NOMO-1 treated with dmso at 0.1 percent for 144 hours (cell line): ENCODE results near the gene DPP10.
"Not testable (repeated sequence)": the region's sequence is repeated elsewhere in the genome, so short reads cannot be mapped to it uniquely, and the experiment has no call there.

Source experiments
- DNase-seq: peaks from one replicate; lab custom pipeline; 2025; ENCODE audit not compliant: unreplicated experiment; lab: John Stamatoyannopoulos, UW

The DPP10 gene

DNA sequence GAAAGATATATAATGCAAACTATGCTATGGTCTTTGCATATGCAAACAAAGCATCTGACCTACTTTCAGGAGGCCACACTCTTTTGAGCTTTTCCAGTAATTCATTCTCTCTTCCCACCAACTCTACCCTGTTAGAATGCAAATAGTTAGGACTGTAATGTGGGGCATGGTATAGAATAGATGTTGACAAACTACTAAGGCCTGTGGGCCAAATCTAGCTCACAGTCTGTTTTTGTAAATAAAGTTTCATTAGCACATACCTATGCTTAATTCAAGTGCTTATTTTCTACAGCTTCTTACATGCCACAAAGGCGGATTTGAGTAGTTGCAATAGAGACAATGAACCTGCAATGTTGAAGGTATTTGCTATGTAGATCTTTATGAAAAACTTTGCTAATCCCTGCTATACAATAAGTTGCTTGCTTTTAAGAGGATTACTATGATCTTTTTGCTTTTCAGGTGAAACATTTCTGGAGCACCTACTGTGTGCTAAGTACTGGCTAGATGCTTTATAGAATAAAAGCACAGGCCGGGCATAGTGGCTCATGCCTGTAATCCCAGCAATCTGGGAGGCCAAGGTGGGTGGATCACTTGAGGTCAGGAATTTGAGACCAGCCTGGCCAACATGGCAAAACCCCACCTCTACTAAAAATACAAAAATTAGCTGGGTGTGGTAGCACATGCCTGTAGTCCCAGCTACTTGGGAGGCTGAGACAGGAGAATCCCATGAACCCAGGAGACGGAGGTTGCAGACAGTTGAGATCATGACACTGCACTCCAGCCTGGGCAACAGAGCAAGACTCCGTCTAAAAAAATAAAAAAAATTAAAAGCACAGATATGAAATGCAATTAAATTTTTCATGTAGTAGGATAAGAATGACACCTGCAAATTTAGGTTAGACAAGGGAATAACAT is 267.8 kb downstream of the DPP10 start:
- no peak for DNase-seq

DNA sequence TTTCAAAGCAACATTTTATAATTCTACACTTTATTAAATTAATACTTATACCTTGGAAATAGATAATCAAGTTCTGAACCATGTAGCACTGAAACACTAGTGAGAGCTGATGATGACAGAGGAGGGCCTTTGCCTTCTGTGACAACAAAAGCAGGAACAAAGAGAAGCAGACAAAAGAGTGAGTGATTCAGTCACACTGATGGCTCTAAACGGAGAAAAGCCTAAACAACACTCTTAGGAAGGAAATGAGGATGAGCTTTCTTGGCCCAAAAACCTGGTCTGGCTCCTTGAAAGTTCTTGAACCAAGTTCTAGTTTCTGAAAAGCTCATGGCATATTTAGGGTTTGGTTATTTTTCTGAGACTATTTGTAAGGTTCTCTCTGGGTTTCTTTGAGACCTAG is 271.9 kb downstream of the DPP10 start:
- no peak for DNase-seq

DNA sequence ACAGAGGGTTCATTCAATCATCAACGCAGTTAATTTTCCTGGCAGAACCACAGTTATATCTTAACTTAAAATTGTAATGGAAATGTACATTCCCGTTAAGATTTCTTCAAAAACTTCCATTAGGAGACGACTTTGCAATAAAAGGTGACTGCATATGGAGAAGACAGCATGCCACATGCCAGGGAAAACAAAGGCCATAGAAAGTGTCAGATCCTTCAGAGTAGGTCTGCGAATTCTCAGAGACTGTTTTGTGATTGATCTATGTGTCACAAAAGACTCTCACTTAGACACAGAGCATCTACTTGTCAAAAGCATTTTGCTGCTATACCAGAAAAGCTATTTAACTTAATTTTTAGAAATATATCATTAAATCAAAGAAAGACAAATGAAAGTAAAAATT is 274.6 kb downstream of the DPP10 start:
- no peak for DNase-seq

DNA sequence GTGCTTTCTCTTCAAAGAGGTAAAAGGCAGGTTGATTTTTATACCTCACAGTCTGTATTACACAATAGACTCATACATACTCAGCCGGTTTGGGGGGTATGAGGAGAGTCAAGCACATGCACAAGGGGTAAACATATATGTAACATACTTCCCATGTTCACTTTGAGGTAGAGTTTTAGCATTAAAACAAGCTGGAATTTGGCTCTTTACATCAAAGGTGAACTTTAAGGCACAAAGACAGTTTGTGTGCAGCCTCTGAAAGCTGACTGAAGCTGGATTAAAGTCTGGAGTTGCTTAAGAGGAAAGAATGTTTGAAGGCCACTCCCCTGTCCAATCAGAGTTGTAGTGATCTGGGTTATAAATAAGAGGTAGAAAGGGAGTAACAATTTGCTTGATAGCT is 282.0 kb downstream of the DPP10 start:
- DNase-seq: no peak

DNA sequence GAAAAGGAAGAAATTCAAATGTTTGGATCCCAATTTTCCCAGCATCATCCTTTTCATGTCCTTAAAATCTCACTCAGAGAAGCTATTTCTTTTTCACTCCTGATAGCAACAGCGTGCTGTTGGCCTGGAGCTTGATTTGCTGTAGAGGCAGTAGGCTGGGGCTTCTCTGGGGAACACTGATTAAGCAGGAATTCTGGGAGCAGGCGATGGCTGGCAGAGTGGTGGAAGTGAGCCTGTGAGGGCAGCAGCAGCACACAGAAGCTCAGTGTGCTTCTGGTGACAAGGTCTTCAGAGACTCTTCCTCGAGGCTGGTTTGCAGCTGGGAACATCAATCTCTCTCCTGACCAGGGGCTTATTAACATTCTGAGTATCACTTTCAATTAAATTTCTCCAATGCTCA is 284.6 kb downstream of the DPP10 start:
- DNase-seq: no peak

DNA sequence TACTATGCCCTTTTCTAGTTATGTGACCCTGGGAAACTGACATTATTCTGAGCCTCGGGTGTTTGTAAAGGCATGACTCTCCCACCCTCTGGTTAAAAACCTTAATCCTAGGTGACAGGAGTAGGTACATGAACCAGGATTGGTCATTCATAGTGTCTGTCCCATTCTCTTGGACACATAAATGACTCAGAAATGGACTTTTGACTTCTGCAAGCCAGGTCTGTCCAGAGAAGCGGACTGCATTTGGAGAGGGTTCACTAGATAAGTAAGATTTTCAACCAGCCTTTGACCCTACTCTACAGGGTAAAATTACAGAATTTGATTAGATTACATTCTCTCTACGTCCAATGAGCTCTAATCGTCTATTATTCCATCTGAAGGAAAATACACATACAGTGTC is 285.9 kb downstream of the DPP10 start:
- DNase-seq: no peak

DNA sequence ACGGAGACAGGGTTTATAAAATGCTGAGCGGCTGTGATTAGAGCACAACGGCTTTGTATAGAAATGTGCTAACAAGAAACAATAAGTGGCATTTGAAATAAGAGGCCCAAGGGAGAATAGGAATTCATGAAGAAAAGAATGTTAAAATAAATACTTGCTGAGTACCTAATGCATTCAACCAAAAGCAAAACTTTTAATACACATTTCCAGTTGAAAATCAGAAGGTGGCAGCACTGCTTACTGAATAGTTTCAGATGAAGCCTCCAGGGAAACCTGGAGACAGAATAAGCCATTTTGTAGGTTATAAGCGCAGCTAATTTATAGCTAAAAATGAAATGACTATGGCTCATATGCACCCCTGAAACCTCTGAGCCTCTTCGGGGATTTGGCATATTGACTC is 286.6 kb downstream of the DPP10 start:
- no peak for DNase-seq

DNA sequence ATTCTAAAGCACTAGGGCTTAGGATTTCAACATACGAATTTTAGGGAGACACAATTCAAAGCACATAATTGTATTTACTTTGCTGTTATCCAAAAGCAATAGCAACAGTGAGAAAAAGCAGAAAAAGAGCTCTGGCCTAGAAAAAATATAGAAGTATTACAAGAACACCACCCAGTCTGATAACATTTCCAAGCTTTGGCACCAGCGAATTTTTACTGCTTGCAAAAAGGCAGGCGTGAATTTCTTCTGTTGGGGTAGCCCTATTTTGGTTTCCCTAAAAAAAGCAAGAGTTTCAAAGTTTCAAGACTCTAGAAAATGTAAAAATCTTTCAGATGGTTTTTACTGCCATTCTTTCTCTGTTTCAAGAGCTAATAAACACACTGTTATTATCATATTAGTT is 292.7 kb downstream of the DPP10 start:
- DNase-seq: no peak

DNA sequence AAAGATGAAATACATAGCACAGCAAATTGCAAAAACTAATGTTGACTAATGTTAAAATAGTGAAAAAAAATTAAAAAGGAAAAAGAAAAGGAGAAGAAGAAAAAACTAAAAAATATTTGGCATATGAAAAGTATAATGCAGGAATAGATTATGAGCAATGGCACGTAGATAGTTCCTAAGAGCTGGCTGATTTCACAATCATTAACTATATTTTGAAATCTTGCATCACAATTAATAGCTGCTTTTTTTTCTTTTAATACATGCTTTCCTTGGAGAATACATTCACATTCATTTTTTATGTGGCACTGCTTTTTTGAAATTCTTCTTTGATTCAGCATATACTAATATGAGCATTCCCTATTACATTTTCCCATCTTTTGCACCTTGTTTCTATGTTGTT is 299.8 kb downstream of the DPP10 start:
- DNase-seq: no peak

DNA sequence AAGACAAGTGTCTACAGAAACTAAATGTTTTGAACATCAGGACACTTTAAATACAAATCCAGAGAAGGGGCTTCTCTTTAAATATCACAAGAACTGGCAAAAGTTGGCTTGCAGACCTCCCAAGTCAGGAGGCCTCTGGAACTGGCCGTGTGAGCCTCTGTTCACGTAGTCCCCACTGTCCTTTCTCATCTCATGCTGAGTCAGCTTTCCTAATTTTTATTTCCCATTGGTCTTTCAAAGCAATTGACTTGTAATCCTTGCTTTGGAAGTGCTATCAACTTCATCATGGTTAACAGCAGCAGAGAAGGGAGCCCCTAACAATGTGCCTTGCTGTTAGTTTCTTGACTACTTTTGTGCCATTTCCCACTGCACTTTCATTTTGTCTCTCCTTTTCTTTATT is 303.3 kb downstream of the DPP10 start:
- no peak for DNase-seq

DNA sequence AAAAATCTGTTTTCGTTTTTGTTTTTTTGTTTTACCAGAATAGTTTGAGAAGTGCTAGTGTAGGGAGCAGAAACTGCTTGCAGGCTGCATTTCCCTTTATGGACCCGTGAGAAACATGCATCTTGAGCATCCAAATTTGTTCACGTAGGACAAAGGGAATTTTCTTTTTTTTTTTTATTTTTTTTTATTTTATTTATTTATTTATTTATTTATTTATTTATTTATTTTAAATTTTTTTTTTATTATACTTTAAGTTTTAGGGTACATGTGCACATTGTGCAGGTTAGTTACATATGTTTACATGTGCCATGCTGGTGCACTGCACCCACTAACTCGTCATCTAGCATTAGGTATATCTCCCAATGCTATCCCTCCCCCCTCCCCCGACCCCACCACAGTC is 305.7 kb downstream of the DPP10 start:
- not testable (repeated sequence) for DNase-seq

DNA sequence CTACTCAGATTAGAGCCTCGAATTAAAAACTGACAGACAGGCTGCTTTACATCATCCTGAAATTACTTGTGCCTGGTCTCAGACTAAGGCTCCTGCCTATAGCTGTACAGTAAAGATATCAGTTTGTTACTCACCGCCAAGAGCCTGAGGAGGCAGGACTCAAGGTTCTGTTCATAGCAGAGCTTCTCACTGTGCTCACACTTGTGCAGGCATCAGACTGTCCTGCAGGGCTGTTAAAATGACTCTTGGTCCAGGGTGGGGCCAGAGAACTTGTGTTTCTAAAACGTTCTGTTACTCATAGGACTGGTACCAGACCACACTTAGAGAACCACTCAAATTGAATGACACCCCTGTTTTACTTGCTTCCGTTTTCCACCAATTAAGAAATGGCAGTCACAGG is 310.0 kb downstream of the DPP10 start:
- no peak for DNase-seq

DNA sequence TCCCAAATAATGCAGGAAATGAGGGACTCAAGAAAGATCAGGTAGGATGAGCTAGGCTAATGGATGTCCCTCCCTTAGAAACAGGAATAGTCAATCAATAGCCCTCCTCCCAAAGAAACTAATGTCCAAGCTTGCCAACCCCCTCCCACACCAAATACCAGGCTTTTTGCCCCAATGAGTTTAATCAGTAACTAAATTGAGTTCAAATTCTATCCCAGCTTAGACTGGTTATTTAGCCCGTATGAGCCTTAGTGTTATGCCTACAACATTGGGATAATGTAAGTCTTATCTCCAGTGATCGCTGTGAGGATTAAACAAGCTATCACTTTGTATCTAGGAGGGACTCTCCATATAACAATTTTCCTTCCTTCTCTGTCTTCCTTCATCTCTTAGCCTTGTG is 310.7 kb downstream of the DPP10 start:
- no peak for DNase-seq

DNA sequence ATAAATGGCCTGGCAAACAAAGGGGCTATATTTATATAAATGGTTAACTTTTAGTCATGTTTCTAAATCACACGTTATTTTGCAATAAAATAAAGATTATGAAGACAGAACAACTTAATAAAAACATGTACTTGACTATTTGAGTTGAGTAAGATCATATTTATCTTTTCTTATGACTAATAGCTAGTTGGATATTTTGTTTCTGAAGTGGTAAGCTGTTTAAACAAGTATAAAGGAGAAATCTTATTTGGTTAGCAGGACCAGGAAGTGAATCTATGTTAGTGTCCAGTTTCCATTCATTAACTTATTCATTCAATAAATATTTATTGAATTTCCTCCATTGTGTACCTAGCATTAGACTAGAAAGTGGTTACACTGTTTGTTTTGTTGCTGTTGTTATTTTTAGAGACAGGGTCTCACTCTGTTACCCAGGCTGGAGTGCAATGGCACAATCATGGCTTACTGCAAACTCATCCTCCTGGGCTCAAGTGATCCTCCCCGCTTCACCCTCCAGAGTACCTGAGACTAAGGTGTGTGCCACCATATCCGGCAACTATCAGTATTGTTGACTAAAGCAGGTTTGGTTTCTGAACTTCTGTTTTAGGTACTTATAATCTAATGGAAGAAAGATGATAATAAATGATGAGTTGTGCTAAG is 312.6 kb downstream of the DPP10 start:
- no peak for DNase-seq

DNA sequence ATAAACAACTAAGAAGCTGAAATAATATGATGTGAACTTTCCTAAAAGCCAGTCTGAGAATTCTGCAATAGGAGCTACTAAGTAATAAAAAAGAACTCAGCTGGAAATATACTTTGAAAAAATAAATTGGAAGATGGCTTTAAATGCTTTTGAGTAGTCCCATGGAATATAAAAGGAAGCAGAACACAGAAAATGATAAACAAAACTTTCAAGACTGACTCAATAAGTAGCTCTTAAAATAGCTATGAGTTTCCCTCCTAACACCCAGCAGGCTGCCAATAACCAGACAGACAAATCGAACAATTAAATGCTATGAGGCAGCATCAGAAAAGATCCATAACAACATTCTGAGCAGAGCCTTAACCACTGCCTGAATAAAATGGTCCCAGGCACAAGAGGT is 319.9 kb downstream of the DPP10 start:
- no peak for DNase-seq

DNA sequence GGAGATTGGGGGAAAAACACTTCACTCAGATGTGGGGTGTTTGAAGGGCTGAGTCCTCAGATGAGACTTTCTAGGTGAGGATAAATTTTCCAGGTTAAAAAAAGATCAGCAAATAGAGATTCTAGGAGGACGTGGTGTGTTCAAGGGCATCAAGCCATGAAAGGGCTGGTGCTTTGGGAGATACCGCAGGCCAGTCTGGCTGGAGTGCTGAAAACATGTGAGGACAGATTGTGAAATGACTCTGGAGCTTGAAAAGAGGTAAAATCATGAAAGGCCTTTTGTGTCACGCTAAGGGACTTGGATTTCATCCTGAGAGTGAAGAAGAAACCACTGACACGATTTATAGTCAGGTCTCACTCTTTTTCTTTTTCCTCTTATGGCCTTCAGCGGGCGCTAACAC is 320.5 kb downstream of the DPP10 start:
- DNase-seq: no peak

DNA sequence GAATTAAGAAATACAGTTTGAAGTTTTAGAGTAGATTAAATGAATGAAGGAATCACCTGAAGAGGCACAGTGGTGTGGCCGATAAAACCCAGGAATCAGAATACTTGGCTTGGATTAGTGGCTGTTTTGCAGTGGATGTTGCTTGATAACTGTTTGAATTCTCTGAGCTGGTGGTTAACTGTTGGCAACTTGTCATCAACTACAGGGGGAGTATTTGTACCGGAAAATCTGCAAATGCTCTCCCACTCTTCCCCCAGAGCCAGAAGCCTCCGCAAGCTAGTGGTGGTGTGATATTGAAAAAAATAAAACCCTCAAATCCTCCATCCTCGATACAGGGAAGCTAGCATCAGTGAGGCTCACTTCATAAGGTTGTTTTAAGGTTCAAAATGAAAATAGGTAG is 326.7 kb downstream of the DPP10 start:
- no peak for DNase-seq

DNA sequence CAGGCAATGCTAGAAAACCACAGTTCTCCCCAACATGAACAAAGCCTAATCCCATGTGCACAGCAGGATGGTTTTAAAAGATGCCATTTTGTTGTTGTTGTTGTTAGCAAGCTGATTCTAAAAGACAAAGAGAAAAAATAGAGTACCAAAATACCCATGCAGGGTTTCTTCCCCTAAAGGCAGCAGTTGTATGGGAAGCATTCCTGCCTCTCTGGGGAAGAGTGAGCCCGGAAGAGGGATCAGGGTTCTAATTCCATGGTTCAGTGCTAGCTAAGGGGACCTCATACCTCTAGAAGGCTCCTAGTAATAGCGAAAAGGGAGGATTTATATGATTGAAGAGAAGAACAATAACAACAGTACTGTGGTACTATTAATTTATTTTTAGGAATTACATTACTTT is 327.6 kb downstream of the DPP10 start:
- no peak for DNase-seq

DNA sequence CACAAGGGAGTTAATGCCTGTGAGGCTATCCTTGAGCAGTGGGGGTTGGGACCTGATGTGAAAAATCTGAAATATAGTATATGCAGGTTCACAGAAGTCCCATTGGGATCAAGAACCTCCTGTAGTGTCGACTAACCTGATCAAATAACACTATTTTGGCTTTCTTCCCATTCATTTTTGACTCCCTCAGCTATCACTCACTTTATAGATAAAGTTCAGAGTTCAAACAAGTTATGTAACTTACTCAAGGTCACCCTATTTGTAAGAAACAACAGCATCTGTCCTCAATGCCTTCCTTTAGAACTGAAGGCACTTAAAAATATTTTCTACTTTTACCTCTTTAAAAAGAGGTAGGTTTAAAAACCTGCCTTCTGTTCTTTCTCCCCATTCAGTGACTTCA is 341.6 kb downstream of the DPP10 start:
- no peak for DNase-seq

DNA sequence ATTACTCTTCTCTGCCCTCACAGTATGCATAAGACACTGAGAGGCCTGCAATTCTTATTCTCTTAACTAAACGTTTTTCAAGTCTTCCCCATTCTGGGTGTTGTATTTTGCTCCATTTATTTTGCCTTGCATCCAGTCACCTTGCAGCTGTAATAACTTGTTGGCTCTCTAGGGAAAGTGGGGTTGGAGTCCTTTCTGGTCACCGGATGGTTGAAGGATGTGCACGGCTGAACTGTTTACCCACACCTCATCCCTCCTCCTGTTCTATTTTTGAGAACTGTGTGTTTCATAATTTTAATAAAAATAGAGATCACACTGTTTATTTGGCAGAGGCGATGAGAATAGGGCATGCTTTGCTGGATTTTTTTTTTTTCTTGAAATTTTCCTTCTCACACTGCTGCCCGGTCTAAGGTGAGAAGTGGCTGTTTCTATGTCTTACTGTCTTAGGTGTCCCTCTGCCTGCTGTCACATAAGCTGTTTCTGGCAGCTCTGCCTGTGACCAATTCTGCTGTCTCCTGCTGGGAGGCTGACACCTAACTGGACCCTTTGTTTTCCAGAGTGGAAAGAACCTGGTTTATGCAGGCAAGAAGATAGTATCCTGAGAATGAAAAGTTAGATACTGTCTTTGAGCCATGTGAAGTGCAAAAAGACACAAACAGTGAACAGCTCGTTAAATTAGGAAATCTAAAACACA is 342.6 kb downstream of the DPP10 start:
- no peak for DNase-seq

DNA sequence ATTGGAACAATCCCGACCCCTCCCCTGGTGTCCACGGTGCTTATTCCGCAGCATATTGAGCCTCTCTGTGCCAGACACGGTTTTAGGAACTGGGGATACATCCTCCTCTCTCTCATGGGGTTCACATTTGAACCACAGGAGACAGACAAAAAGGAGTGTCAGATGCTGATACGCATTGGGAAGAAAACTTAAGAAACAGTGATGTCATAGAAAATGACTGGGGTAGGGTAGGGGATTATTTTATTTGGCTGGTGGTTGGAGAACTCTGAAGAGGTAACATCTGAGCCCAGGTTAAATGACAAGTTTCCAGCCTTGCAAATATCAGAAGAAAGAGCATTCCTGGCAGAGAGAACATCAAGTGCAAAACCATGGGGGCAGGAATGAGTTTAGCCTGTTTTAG is 344.5 kb downstream of the DPP10 start:
- no peak for DNase-seq

DNA sequence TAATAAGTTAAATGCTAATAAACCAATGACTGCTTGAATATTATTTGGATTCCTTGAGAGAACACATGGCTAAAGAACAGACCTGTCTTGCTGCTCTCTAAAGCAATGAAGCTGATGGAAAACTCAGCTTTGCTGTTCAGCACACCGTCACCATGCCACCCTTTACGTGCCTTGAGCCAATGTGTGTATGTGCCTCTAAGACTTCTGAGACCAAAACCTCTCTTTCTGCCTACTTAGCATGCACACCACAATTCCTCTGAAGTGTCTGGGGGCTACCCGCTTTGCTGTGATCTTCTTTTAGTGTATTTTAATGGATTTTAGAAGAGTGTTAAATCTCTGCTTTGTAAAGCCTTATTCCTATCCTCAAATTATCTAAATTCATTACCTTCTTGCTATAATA is 345.0 kb downstream of the DPP10 start:
- DNase-seq: no peak
